ENCODE results near the gene RPL32. TPM values are rescaled to one million over a fixed set of nuclear protein-coding genes. Genes with fewer than 3 reads are reported as not detected.

Gene RPL32
- total and polyA plus RNA-seq, 9 of the 15 experiments (the other 6 are each of a cell fraction or from before 2014, with no cell fraction given): 2,738 to 6,200 (median 4,286) TPM

DNA sequence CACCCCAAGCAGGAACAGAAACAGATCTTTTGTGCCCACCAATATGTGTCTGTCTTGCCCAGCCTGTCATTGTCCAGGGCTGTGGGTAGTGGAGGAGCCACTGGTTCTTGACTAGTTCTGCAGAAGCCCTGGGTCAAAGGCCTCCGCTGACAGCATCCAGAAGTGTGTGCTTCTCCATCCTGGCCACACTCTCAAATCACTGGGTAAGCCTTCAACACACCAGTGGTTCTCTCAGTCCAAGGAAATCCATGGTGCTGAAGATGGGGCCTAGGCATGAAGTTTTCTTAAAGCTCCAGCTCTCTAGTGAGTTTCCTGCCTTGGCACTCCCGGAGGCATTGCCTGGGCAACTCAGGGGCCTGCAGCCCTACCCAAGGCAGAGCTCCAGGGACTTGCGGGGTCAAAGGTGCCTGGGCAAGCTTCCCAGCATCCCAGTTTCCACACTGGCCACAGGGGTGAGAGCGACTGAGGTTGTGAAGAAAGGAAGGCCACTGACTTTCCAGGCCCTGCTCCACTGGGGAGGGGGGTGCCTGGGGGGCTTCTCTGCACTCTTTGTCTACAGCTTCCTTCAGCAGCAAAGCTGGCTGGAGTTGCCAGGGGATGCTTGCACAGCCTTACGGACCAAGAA, 37.9 kb upstream of the RPL32 start (continued):
- TF ChIP-seq, protein P1, sequence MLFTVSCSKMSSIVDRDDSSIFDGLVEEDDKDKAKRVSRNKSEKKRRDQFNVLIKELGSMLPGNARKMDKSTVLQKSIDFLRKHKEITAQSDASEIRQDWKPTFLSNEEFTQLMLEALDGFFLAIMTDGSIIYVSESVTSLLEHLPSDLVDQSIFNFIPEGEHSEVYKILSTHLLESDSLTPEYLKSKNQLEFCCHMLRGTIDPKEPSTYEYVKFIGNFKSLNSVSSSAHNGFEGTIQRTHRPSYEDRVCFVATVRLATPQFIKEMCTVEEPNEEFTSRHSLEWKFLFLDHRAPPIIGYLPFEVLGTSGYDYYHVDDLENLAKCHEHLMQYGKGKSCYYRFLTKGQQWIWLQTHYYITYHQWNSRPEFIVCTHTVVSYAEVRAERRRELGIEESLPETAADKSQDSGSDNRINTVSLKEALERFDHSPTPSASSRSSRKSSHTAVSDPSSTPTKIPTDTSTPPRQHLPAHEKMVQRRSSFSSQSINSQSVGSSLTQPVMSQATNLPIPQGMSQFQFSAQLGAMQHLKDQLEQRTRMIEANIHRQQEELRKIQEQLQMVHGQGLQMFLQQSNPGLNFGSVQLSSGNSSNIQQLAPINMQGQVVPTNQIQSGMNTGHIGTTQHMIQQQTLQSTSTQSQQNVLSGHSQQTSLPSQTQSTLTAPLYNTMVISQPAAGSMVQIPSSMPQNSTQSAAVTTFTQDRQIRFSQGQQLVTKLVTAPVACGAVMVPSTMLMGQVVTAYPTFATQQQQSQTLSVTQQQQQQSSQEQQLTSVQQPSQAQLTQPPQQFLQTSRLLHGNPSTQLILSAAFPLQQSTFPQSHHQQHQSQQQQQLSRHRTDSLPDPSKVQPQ (CRISPR knock-in tag; IDR thresholded peaks at IDR 0.05; ENCODE audit: borderline replicate concordance): no peak
- TF ChIP-seq GABPB2 (CRISPR knock-in tag; conservative IDR thresholded peaks at IDR 0.05): no peak
- TF ChIP-seq ARID1B (IDR thresholded peaks at IDR 0.05): no peak
- TF ChIP-seq PHF20 (IDR thresholded peaks at IDR 0.05; ENCODE audit: partially characterized antibody): no peak
- no peak for TF ChIP-seq SIRT6 (IDR thresholded peaks at IDR 0.05; ENCODE audit: low read depth, low read length)
- TF ChIP-seq NFIX (CRISPR knock-in tag; IDR thresholded peaks at IDR 0.05; ENCODE audit: low read depth): no peak
- TF ChIP-seq ZNF766 (CRISPR knock-in tag; conservative IDR thresholded peaks at IDR 0.05): peak; percentile 95
- TF ChIP-seq, protein P2, sequence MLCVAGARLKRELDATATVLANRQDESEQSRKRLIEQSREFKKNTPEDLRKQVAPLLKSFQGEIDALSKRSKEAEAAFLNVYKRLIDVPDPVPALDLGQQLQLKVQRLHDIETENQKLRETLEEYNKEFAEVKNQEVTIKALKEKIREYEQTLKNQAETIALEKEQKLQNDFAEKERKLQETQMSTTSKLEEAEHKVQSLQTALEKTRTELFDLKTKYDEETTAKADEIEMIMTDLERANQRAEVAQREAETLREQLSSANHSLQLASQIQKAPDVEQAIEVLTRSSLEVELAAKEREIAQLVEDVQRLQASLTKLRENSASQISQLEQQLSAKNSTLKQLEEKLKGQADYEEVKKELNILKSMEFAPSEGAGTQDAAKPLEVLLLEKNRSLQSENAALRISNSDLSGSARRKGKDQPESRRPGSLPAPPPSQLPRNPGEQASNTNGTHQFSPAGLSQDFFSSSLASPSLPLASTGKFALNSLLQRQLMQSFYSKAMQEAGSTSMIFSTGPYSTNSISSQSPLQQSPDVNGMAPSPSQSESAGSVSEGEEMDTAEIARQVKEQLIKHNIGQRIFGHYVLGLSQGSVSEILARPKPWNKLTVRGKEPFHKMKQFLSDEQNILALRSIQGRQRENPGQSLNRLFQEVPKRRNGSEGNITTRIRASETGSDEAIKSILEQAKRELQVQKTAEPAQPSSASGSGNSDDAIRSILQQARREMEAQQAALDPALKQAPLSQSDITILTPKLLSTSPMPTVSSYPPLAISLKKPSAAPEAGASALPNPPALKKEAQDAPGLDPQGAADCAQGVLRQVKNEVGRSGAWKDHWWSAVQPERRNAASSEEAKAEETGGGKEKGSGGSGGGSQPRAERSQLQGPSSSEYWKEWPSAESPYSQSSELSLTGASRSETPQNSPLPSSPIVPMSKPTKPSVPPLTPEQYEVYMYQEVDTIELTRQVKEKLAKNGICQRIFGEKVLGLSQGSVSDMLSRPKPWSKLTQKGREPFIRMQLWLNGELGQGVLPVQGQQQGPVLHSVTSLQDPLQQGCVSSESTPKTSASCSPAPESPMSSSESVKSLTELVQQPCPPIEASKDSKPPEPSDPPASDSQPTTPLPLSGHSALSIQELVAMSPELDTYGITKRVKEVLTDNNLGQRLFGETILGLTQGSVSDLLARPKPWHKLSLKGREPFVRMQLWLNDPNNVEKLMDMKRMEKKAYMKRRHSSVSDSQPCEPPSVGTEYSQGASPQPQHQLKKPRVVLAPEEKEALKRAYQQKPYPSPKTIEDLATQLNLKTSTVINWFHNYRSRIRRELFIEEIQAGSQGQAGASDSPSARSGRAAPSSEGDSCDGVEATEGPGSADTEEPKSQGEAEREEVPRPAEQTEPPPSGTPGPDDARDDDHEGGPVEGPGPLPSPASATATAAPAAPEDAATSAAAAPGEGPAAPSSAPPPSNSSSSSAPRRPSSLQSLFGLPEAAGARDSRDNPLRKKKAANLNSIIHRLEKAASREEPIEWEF (CRISPR knock-in tag; IDR thresholded peaks at IDR 0.05): no peak
- TF ChIP-seq ZNF23 (CRISPR knock-in tag; IDR thresholded peaks at IDR 0.05): no peak
- TF ChIP-seq ZNF316 (IDR thresholded peaks at IDR 0.05): no peak
- TF ChIP-seq, protein P3, sequence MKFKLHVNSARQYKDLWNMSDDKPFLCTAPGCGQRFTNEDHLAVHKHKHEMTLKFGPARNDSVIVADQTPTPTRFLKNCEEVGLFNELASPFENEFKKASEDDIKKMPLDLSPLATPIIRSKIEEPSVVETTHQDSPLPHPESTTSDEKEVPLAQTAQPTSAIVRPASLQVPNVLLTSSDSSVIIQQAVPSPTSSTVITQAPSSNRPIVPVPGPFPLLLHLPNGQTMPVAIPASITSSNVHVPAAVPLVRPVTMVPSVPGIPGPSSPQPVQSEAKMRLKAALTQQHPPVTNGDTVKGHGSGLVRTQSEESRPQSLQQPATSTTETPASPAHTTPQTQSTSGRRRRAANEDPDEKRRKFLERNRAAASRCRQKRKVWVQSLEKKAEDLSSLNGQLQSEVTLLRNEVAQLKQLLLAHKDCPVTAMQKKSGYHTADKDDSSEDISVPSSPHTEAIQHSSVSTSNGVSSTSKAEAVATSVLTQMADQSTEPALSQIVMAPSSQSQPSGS (CRISPR knock-in tag; IDR thresholded peaks at IDR 0.05): no peak
- TF ChIP-seq, protein P4, sequence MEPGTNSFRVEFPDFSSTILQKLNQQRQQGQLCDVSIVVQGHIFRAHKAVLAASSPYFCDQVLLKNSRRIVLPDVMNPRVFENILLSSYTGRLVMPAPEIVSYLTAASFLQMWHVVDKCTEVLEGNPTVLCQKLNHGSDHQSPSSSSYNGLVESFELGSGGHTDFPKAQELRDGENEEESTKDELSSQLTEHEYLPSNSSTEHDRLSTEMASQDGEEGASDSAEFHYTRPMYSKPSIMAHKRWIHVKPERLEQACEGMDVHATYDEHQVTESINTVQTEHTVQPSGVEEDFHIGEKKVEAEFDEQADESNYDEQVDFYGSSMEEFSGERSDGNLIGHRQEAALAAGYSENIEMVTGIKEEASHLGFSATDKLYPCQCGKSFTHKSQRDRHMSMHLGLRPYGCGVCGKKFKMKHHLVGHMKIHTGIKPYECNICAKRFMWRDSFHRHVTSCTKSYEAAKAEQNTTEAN (CRISPR knock-in tag; IDR thresholded peaks at IDR 0.05): no peak
- no peak for TF ChIP-seq LARP7 (IDR thresholded peaks at IDR 0.05)
- no peak for TF ChIP-seq NFE2L1 (tag; IDR thresholded peaks at IDR 0.05; ENCODE audit: borderline replicate concordance, low read depth)
- no peak for TF ChIP-seq POLR2H (tag; IDR thresholded peaks at IDR 0.05; ENCODE audit: low read depth)
- no peak for TF ChIP-seq PHF21A (IDR thresholded peaks at IDR 0.05; ENCODE audit: borderline replicate concordance, low read depth)
- TF ChIP-seq SETDB1 (IDR thresholded peaks at IDR 0.05; ENCODE audit: low read length): no peak
